ENCODE data around the gene MTSS2.

The MTSS2 gene

GRCh38 chr16:70670175-70670574, 15.7 kb downstream of the MTSS2 start:
- no peak for DNase-seq

- DNase-seq: no peak
These were observed 19.8 kb downstream of the MTSS2 start for GRCh38 chr16:70665806-70666735.

- DNase-seq: no peak
These were observed 20.6 kb downstream of the MTSS2 start for GRCh38 chr16:70665113-70665694.

- DNase-seq: no peak
These were observed 21.3 kb downstream of the MTSS2 start for GRCh38 chr16:70664325-70665112.

- DNase-seq: no peak
These were observed 22.1 kb downstream of the MTSS2 start for GRCh38 chr16:70663524-70664324.

- DNase-seq: no peak
These were observed 22.8 kb downstream of the MTSS2 start for GRCh38 chr16:70662991-70663523.

- no peak for DNase-seq
These were observed 23.8 kb downstream of the MTSS2 start for GRCh38 chr16:70661918-70662641.

- no peak for DNase-seq
These were observed 24.3 kb downstream of the MTSS2 start for GRCh38 chr16:70661534-70661917.

GRCh38 chr16:70660672-70661350, 25.0 kb downstream of the MTSS2 start:
- DNase-seq: no peak

GRCh38 chr16:70659953-70660671, 25.7 kb downstream of the MTSS2 start:
- DNase-seq: no peak

GRCh38 chr16:70659546-70659945, 26.3 kb downstream of the MTSS2 start:
- no peak for DNase-seq

GRCh38 chr16:70658921-70659320, 26.9 kb downstream of the MTSS2 start:
- no peak for DNase-seq

- no peak for DNase-seq
These were observed 27.9 kb downstream of the MTSS2 start for GRCh38 chr16:70657956-70658355.

- DNase-seq: no peak
These were observed 29.1 kb downstream of the MTSS2 start for GRCh38 chr16:70656712-70657263.

- DNase-seq: no peak
These were observed 29.7 kb downstream of the MTSS2 start for GRCh38 chr16:70656065-70656711.

GRCh38 chr16:70653809-70654771, 31.8 kb downstream of the MTSS2 start:
- peak; percentile 70 for DNase-seq

GRCh38 chr16:70653406-70653805, 32.4 kb downstream of the MTSS2 start:
- DNase-seq: no peak

GRCh38 chr16:70652322-70652721, 33.5 kb downstream of the MTSS2 start:
- DNase-seq: no peak

Data from NCI-H1694 treated with DMSO at 0.1 percent for 48 hours (cell line).